Sigmoid colon (tissue), 7 donors: ENCODE measurements around the gene CEMIP. TPM values are rescaled to one million over a fixed set of nuclear protein-coding genes. Genes with fewer than 3 reads are reported as not detected.

Experiments used
- DNase-seq: peaks from one replicate; pipeline ENCODE4 v3.0.0-alpha.2; 2019
- H3K27ac ChIP-seq, 4 donors: fragments of 200-600 bp; sonication (generic); one replicate each; pipeline ENCODE4 v1.5.1; 2016 to 2019; ENCODE audit warnings: mild to moderate bottlenecking in 1 of 4
- H3K27me3 ChIP-seq, 3 donors: fragments of 200-600 bp; sonication (generic); one replicate each; pipeline ENCODE4 v1.5.1; 2019; ENCODE audit warnings: mild to moderate bottlenecking in 1 of 3
- H3K36me3 ChIP-seq, 4 donors: fragments of 200-600 bp; sonication (generic); one replicate each; pipeline ENCODE4 v1.5.1; 2016 to 2019
- H3K4me1 ChIP-seq, 4 donors: fragments of 200-600 bp; sonication (generic); one replicate each; pipeline ENCODE4 v1.5.1; 2017 to 2019
- H3K4me3 ChIP-seq, 4 donors: fragments of 200-600 bp; sonication (generic); one replicate each; pipeline ENCODE4 v1.5.1; 2017 to 2019; ENCODE audit warnings: mild to moderate bottlenecking in 2 of 4, moderate library complexity in 1 of 4
- H3K9me3 ChIP-seq, 4 donors: fragments of 200-600 bp in 3 of 4; sonication (generic) in 3 of 4; one replicate each; pipeline versions ENCODE4 v1.5.1 to v1.6.1; 2013 to 2019
- EP300 ChIP-seq, 4 donors: sonication (generic); formaldehyde crosslinking; IDR thresholded peaks; one replicate each; pipeline ENCODE4 v1.6.1; 2017; ENCODE audit warnings: antibody characterized with exemption in 4 of 4
- POLR2A ChIP-seq, 2 donors: fragments of 450-650 bp; IDR thresholded peaks; one replicate each; pipeline ENCODE4 v1.6.1; 2016; ENCODE audit warnings: antibody characterized with exemption in 2 of 2, mild to moderate bottlenecking in 2 of 2, moderate library complexity in 2 of 2
- POLR2AphosphoS5 ChIP-seq, 4 donors: sonication (generic); formaldehyde crosslinking; IDR thresholded peaks; one replicate each; pipeline ENCODE4 v1.6.1; 2017; ENCODE audit warnings: antibody characterized with exemption in 4 of 4
- WGBS, 2 donors: extraction: QIAGEN DNeasy Blood & Tissue Kit; methylation state at CpG; one replicate each; pipeline ENCODE4 v1.1.7; 2013; 5-methylcytosine and 5-hydroxymethylcytosine counted together
- intact Hi-C: fragments of 100-400 bp; cut with DNase I; formaldehyde crosslinking; loops from one replicate; pipeline ENCODE4 v1.15.1; 2023
- polyA plus RNA-seq, 3 donors: library from polyadenylated mRNA; stranded (reverse); fragments of 200-250 nt; gene quantifications; one replicate each; pipeline ENCODE4 v1.2.3, GENCODE V29; 2013
- total RNA-seq, 4 donors: library from RNA; depleted of rRNA; stranded (reverse); fragments of >200 nt; gene quantifications; one replicate each; pipeline ENCODE4 v1.1.0, GENCODE V29; 2016
- TF ChIP-seq, protein P1 (sequence below), 4 experiments: fragments of 450-650 bp in 3 of 4; fragments of 200-600 bp in 1 of 4; IDR thresholded peaks; one replicate each; pipeline ENCODE4 v1.5.1; 2016 to 2019; ENCODE audit warnings: antibody characterized with exemption in 4 of 4, mild to moderate bottlenecking in 3 of 4, moderate library complexity in 2 of 4
- donor health status: healthy with polysubstance abuse.
- donor health status: Bipolar disorder and iron deficiency.
- donor health status: healthy.

CEMIP gene
- total and polyA plus RNA-seq, 7 donors, result under 0.01 to 2.1 (median under 0.01) TPM; not detected in 2

- peaks cover 0 to 38% (median 23%) of the 10 kb centered on the region in 4 donors for H3K4me1 ChIP-seq
- peaks cover 0 to 10% (median 8%) of the 10 kb centered on the region in 4 donors for H3K36me3 ChIP-seq
- WGBS, 2 donors, result 93 to 95% methylated on average over 1 of the region's 1 CpG
- H3K4me3 ChIP-seq, result no peak overlapping the region
- peaks cover 0 to 6% (median 0%) of the 10 kb centered on the region in 4 donors for H3K9me3 ChIP-seq
- DNase-seq, result no peak
- TF ChIP-seq, protein P1, sequence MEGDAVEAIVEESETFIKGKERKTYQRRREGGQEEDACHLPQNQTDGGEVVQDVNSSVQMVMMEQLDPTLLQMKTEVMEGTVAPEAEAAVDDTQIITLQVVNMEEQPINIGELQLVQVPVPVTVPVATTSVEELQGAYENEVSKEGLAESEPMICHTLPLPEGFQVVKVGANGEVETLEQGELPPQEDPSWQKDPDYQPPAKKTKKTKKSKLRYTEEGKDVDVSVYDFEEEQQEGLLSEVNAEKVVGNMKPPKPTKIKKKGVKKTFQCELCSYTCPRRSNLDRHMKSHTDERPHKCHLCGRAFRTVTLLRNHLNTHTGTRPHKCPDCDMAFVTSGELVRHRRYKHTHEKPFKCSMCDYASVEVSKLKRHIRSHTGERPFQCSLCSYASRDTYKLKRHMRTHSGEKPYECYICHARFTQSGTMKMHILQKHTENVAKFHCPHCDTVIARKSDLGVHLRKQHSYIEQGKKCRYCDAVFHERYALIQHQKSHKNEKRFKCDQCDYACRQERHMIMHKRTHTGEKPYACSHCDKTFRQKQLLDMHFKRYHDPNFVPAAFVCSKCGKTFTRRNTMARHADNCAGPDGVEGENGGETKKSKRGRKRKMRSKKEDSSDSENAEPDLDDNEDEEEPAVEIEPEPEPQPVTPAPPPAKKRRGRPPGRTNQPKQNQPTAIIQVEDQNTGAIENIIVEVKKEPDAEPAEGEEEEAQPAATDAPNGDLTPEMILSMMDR (IDR thresholded peaks at IDR 0.05), result no peak
- no peak for TF ChIP-seq EP300 (IDR thresholded peaks at IDR 0.05)
- TF ChIP-seq POLR2AphosphoS5 (IDR thresholded peaks at IDR 0.05), result no peak
- no peak for TF ChIP-seq POLR2A (IDR thresholded peaks at IDR 0.05)
- intact Hi-C loops, result loop anchor here (5.0 kb wide), 1 partner anchor 55 kb away; no protein-coding TSS in a partner anchor
- H3K27ac ChIP-seq, result peak overlapping the region in 2 of 4 donors; percentile 38 to 56
- no peaks in the 10 kb centered on the region for H3K27me3 ChIP-seq
Observed at GRCh38 chr15:80911821-80912220, 132.7 kb downstream of the CEMIP start.

GRCh38 chr15:80912673-80913072, 133.5 kb downstream of the CEMIP start:
- Histone ChIP-seq H3K4me3 (no peak overlapping the region), H3K27ac (peak overlapping the region in 3 of 4 donors; percentile 22 to 56 (median 38)), H3K36me3 (peaks cover 0 to 10% (median 8%) of the 10 kb centered on the region in 4 donors), H3K27me3 (no peaks in the 10 kb centered on the region), H3K4me1 (peaks cover 0 to 38% (median 23%) of the 10 kb centered on the region in 4 donors), H3K9me3 (peaks cover 0 to 6% (median 0%) of the 10 kb centered on the region in 4 donors)
- TF ChIP-seq, protein P1 (IDR thresholded peaks at IDR 0.05), result no peak
- TF ChIP-seq EP300 (IDR thresholded peaks at IDR 0.05) (no peak), POLR2AphosphoS5 (IDR thresholded peaks at IDR 0.05) (no peak), POLR2A (IDR thresholded peaks at IDR 0.05) (no peak)
- 89 to 92% methylated on average over 6 of the region's 6 CpGs for WGBS, 2 donors
- intact Hi-C loops, result loop anchor here (5.0 kb wide), 1 partner anchor 55 kb away; no protein-coding TSS in a partner anchor
- no peak for DNase-seq

GRCh38 chr15:80913541-80913940, 134.4 kb downstream of the CEMIP start:
- 90 to 92% methylated on average over 5 of the region's 5 CpGs for WGBS, 2 donors
- DNase-seq, result no peak
- H3K4me3 ChIP-seq, result no peak overlapping the region
- TF ChIP-seq, protein P1 (IDR thresholded peaks at IDR 0.05), result no peak
- no peak for TF ChIP-seq EP300 (IDR thresholded peaks at IDR 0.05)
- TF ChIP-seq POLR2AphosphoS5 (IDR thresholded peaks at IDR 0.05), result no peak
- TF ChIP-seq POLR2A (IDR thresholded peaks at IDR 0.05), result no peak
- intact Hi-C loops, result loop anchor here (5.0 kb wide), 1 partner anchor 56 kb away; no protein-coding TSS in a partner anchor
- H3K4me1 ChIP-seq, result peaks cover 0 to 38% (median 23%) of the 10 kb centered on the region in 4 donors
- peak overlapping the region in 3 of 4 donors; percentile 22 to 56 (median 38) for H3K27ac ChIP-seq
- no peaks in the 10 kb centered on the region for H3K27me3 ChIP-seq
- H3K36me3 ChIP-seq, result peaks cover 0 to 10% (median 8%) of the 10 kb centered on the region in 4 donors
- H3K9me3 ChIP-seq, result peaks cover 0 to 6% (median 0%) of the 10 kb centered on the region in 4 donors

- intact Hi-C loops, result no loop called here
- Histone ChIP-seq H3K4me1 (peaks cover 0 to 38% (median 23%) of the 10 kb centered on the region in 4 donors), H3K27ac (no peak overlapping the region), H3K36me3 (no peaks in the 10 kb centered on the region), H3K27me3 (no peaks in the 10 kb centered on the region), H3K4me3 (no peak overlapping the region), H3K9me3 (no peaks in the 10 kb centered on the region)
- no peak for TF ChIP-seq POLR2AphosphoS5 (IDR thresholded peaks at IDR 0.05)
- no peak for TF ChIP-seq POLR2A (IDR thresholded peaks at IDR 0.05)
- TF ChIP-seq EP300 (IDR thresholded peaks at IDR 0.05), result no peak
- TF ChIP-seq, protein P1 (IDR thresholded peaks at IDR 0.05), result no peak
- WGBS, 2 donors, result 61 to 70% methylated on average over 3 of the region's 3 CpGs
- no peak for DNase-seq
Observed at GRCh38 chr15:80915472-80915871, 136.3 kb downstream of the CEMIP start.
